Stimulated activated naive CD4-positive, alpha-beta T cell treated with Interleukin-2 at 50 U/mL for 16 hours (primary cell): ENCODE data around the gene ZNF750.

Experiments used
- DNase-seq: peaks from one replicate; lab custom pipeline; 2025; lab: John Stamatoyannopoulos, UW

ZNF750 gene

DNA sequence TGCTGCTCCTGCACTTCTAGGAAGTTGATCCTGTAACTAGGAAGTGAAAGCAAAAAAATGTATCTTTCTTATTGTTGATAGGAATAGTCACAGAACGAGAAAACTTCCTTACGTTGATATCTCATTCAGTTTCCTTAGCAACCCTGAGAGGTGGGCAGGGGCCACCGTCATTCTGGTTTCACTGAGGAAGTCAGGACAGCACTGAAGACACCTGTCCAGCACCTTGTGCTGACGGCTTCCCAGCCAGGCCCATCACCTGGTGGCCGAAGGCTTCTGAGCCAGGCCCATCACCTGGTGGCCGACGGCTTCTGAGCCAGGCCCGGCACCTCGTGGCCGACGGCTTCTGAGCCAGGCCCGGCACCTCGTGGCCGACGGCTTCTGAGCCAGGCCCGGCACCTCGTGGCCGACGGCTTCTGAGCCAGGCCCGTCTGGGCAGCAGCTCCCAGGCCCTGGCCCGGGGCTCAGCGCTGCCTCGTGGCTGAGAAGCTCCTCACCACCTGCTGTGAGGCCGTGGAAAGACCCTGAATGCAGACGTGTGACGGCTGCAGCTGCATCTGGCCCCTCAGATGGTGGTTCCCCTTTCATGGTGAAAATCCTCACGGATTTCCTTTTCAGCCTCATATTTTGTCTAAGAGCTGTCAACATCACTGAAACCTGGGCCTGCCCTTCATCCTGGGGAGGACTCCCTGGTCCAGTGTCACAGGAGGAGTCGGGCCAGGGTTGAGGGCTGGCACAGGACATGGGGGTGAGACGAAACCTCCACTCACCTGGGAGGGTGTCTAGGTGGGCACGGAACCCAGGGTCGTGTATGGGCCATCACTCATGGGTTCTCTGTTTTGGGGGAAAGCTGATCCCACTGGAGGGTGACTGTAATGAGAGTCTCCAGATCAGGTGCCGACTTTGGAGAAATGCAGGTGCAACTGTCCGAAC, 33.0 kb upstream of the ZNF750 start:
- no peak for DNase-seq

- no peak for DNase-seq
Observed at GRCh38 chr17:82871776-82872561, 32.1 kb upstream of the ZNF750 start.

- DNase-seq: no peak
Observed at GRCh38 chr17:82871056-82871775, 31.4 kb upstream of the ZNF750 start.

DNA sequence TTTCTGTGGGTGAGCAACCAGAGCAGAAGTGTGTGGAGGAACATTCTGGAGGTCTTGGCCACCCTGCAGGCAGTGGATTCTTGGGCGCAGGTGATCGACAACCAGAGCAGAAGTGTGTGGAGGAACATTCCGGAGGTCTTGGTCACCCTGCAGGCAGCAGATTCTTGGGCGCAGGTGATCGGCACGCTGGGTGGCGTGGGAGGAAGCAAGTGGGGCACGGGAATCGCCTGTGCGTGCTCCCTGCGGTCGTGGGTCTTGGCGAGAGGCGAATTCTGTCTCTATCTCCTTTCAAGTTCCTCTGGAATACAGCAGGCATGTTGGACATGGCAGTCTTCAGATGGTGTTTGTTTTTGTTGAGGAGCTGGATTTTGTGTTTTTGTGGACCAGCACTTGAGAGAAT, 30.7 kb upstream of the ZNF750 start:
- DNase-seq: no peak

- no peak for DNase-seq
Observed at GRCh38 chr17:82870091-82870491, 30.3 kb upstream of the ZNF750 start.

DNA sequence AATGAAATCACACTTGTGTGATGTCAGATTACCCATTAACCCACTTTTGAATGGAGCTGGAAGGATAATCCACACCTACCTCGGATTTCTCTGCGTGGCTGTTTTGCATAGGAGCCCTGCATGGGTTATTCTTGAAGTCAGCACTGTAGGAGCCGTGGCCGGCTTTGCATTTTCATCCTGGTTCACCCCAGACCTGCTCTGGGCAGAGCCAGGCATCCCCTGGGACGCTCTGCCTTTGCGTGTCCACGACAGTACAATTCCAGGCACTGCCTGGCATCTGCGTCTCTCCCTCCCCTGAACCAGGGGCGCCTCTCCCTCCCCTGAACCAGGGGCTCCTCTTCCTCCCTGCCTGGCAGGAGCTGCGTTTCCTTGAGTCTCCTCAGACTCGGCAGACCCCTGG, 29.7 kb upstream of the ZNF750 start:
- no peak for DNase-seq

GRCh38 chr17:82868715-82869131, 28.9 kb upstream of the ZNF750 start:
- no peak for DNase-seq

DNA sequence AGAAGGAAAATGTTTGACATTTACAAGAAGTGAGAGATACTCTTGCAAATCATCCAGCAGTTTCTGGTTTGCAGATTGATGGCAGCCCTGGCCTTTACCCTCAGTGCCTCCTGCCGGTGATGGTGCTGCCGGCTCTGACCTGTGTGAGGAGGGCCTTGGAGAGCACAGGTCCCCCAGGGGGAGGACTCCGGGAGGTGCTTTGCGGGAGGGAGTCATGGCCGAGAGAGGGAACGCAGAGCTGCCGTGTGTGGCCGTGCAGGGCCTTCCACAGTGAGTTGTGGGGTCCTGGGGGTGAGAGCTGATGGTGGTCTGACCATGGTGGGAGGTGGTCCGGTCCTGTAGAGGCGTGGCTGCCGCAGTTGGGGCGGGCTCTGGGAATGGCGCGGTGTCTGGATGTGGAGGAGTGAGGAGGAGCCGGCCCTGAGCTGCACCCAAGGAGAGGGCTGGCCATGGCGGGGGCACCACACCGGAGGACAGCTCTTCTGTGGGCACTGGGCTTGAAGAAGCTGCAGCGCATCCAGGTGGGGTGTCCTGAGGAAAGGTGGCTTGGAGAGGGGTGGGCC, 28.0 kb upstream of the ZNF750 start:
- no peak for DNase-seq

DNA sequence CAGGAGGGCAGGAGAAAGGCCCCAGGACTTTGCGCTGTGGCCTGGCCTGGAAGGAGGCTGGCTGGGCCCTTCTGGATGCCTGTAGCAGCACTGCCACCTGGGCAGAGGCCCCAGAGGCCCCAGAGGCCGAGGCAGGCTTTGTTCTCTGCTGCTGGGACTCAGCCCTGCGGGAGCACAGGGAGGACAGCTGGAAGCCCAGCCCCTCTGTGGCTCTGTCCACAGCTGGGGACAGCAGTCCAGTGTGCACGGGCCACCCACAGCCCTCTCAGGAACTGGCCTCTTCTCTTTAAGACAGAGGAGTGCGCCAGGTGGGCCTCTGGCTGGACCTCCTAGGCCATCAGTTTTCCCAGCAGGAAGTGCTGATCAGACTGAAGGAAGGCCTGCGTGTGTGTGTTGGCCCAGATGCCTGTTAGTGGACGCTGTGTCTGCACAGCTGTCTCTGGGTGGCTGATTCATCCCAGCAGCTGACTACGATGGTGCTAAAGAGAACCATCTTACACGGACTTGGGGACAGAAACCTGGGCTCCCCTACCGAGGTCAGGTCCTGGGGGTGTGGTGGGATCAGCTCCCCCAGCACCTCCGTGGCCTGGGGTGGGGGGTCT, 26.9 kb upstream of the ZNF750 start:
- no peak for DNase-seq

DNA sequence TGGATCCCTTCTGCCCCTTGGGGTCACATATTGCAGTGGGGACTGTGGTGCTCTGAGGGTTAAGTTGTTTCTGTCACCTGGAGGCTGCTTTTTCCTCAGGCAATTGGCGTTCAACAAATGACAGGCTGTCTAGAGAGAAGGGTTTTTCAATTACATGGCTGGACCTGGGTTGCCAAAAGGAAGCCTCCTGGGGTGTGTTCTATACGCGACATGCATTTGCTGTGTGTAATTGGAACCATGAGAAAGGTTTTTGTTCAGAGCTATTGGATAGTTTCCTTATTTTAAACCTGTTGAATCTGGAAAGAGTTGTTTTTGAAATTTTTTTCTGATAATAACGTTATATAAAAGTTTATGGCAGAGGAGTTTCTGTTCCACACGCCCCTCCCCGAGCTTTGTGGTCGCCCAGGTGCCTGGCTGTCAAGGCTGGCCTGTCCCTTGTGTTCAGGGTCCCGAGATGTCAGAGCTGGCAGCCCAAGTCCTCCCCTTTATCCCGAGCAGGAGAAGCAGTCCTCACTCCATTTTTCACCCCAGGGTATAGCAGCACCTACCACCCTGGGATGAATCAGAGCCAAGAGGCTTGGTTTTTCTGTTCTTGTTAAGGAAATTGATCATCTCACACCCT, 26.1 kb upstream of the ZNF750 start:
- no peak for DNase-seq

DNA sequence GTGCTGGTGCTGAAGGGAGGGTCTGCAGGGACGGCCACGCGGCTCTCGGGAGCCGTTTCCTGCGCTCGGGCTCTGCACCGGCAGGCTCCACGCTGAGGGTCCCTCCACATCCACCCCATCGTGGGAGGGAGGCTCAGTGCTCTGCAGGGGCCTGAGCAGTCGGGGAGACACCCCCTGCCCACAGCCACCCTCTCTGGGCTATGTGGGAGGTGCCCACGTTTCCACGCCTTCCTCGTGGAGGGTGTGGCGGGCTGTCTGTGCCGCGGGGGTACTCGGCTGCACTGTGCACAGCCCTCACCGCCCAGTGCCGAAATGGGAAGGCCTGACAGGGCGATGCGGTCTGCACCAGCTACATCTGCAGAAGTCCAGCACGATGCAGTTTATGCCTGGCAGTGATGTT, 25.5 kb upstream of the ZNF750 start:
- DNase-seq: no peak

DNA sequence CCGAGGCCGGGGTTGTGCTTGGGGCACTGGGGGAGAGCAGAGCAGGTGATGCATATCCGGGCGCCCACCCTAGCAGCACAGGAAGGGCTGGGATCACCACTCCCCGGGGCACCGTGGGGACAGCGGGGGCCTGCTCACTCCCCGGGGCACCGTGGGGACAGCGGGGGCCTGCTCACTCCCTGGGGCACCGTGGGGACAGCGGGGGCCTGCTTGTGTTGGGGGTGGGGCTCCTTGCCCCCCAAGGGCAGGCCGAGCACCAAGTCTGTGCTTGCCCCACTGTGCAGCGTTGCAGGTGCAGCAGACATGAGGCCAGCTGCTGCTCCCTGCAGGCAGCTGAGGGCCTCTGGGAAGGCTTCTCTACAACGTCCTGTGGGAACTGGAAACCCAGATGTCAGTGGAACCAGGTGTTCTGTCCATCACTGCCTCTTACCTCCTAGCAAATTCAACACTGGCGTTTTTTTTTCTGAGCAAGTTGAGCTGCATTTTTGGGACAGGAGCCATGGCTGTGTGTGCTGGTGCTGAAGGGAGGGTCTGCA, 25.0 kb upstream of the ZNF750 start:
- DNase-seq: no peak

- peak; percentile 83 for DNase-seq
Observed at GRCh38 chr17:82863941-82864712, 24.3 kb upstream of the ZNF750 start.

GRCh38 chr17:82863383-82863940, 23.6 kb upstream of the ZNF750 start:
- no peak for DNase-seq

DNA sequence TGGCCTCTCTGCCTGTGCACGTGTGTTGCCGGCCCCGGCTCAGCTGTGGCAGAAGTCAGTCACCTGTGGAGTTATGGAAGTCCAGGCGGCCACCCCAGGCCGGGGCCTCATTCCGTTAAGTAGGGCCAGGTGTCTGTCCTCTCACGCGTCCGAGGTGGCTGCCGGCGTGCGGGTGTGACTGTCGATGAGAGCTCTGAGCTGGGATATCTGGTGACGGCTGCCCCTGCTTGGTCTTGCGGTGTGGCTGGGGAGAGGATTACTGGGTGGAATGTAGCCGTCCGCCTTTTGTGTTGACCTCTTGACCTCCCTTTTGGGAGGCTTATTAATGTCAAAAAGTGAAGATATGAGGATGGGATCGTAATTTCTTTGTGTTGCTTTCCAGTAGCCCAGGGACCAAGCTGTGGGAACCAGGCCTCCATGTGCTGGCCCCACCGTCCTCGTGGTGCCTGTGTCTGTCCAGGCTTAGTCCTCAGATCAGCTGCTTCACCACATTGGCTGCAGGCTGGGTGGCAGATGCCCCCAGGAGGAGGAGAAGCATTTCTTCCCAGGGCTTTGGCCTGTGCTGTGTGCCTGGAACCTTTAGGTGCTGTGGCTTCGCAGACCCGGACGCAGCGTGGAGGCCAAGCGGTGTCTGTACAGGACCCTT, 23.0 kb upstream of the ZNF750 start:
- DNase-seq: no peak

GRCh38 chr17:82862191-82862590, 22.4 kb upstream of the ZNF750 start:
- DNase-seq: no peak

DNA sequence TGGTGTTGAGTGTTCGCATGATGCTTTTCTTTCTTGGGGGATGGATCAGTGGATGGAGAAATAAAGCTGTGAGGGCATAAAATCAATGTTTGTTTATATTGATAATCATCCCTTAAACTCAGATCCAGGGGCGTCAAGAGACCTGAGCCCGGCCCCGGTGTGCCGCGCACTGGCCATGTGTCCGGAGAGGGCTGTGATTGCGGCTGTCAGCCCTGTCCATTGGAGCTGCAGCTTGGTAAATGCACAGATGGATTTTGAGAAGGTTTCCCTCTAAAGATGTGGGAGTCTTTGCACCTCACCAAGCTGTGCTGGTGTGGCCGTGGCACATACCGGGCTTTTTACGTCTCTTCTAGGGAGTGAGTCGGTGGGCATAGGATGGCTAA, 21.6 kb upstream of the ZNF750 start:
- no peak for DNase-seq

- no peak for DNase-seq
Observed at GRCh38 chr17:82860606-82861392, 21.0 kb upstream of the ZNF750 start.
